ENCODE measurements around the gene YKT6.

Gene YKT6

DNA sequence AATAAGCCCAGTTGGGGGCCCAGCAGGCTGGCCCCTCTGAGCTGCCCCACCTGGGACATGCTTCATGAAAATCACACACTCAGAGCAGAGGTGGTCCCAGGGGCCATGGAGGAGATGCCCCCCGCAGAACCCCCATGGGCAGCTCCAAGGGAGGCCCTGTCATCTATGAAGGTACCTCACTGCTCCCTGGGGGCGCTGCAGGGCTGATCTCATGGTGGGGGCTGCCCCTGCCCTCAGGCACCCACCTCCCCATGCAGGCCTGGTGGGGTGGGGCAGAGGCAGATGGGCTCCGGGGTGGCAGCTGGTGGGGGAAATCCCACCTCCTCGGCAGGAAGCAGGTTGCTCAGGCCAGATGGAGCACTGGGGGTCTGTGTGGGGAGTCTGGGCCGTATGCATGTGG is 60.5 kb downstream of the YKT6 start:
- DNase-seq = no peak

DNA sequence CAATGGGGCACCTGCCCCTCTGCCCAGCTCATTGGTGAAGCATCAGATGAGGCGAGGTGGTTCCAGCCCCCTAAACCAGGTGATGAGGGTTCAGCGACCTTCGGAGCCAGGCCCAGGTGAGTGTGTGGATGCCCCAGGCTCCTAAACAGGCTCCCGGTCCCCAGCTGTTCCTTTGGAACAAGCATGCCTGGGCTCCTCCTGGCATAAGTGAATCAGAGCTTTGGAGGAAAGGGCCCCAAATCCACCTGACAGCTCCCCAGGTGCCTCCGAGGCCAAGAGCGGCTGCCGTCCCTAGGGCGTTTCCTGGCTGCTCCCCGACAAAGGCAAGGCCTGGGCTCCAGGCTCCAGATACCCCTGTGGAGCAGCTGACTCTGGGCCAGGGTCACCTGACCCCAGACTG is 61.3 kb downstream of the YKT6 start:
- no peak for DNase-seq

DNA sequence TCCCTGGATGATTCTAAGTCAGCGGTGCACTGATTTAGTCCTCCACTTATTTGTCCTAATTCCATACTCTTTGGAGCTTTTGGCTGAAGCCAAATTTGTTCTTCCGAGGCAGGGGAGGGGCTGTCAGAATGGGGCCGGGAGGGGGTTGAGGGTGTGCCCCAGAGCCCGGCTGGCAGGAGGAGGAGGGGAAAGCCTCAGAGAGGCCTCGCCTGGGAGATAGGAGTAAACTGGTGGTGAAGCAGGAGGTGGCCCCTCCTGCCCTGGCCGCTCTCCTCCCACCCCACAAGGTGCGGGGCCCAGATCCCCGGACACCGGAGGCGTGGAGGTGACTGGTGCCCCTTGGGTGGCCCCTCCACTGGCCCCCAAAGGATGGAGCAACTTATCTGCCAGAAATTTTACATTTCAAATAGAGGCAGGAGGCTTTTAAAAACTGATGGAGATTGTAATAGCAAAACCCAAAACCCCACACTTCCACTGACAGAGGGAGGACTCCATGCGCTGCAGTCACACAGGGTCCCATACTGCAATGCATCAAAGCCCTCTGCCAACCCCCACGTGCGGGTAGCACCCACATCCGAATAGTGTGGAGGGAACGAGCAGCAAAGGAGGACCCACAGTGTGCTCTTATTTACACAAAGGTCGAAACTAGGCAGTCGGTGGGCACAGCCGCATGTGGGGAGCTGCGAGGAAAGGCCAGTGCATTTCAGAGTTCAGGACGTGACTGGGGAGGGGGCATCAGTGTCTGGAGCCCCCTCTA is 62.7 kb downstream of the YKT6 start:
- DNase-seq = no peak

Data from NCI-H1930 (cell line).